HK-2 (cell line): ENCODE measurements around the gene SPAG4.

Experiments used
- DNase-seq: peaks from one replicate; pipeline ENCODE4 v3.0.0-alpha.2; 2018; ENCODE audit not compliant: unreplicated experiment

The SPAG4 gene

GRCh38 chr20:35615667-35616464 is at the start of gene SPAG4:
Gene SPAG4, plus strand, starts transcription at chr20:35615829. Its CDS starts 175 bp downstream, at chr20:35616004.
- DNase-seq: peak; percentile 100

- no peak for DNase-seq
These were observed 47.0 kb upstream of the SPAG4 start for GRCh38 chr20:35568645-35569044.

- DNase-seq: no peak
These were observed 44.1 kb upstream of the SPAG4 start for GRCh38 chr20:35571555-35571954.

GRCh38 chr20:35572838-35573237 is 42.8 kb upstream of the SPAG4 start:
- no peak for DNase-seq

GRCh38 chr20:35575958-35576357 is 39.7 kb upstream of the SPAG4 start:
- no peak for DNase-seq

GRCh38 chr20:35576816-35577215 is 38.8 kb upstream of the SPAG4 start:
- no peak for DNase-seq

- DNase-seq: no peak
These were observed 37.2 kb upstream of the SPAG4 start for GRCh38 chr20:35578469-35578868.

- DNase-seq: no peak
These were observed 36.4 kb upstream of the SPAG4 start for GRCh38 chr20:35579196-35579595.

- DNase-seq: no peak
These were observed 33.5 kb upstream of the SPAG4 start for GRCh38 chr20:35582131-35582530.

- DNase-seq: no peak
These were observed 32.8 kb upstream of the SPAG4 start for GRCh38 chr20:35582741-35583404.

- no peak for DNase-seq
These were observed 31.7 kb upstream of the SPAG4 start for GRCh38 chr20:35583636-35584560.

- DNase-seq: no peak
These were observed 28.7 kb upstream of the SPAG4 start for GRCh38 chr20:35586751-35587425.

GRCh38 chr20:35587436-35587835 is 28.2 kb upstream of the SPAG4 start:
- DNase-seq: no peak

GRCh38 chr20:35588397-35588796 is 27.2 kb upstream of the SPAG4 start:
- no peak for DNase-seq

GRCh38 chr20:35592339-35592974 is 23.2 kb upstream of the SPAG4 start:
- DNase-seq: no peak

- DNase-seq: no peak
These were observed 20.2 kb upstream of the SPAG4 start for GRCh38 chr20:35595456-35595855.

GRCh38 chr20:35595901-35596300 is 19.7 kb upstream of the SPAG4 start:
- DNase-seq: no peak

- no peak for DNase-seq
These were observed 18.4 kb upstream of the SPAG4 start for GRCh38 chr20:35597186-35597585.

GRCh38 chr20:35598476-35598875 is 17.2 kb upstream of the SPAG4 start:
- DNase-seq: no peak

GRCh38 chr20:35598899-35599775 is 16.5 kb upstream of the SPAG4 start:
- DNase-seq: no peak
